Pons (tissue), 1 donor: ENCODE measurements around the gene DGKZ.

Experiments
- DNase-seq: peaks from one replicate; pipeline ENCODE4 v3.0.0-alpha.2; 2016; ENCODE audit warnings: low spot score

DGKZ gene

DNA sequence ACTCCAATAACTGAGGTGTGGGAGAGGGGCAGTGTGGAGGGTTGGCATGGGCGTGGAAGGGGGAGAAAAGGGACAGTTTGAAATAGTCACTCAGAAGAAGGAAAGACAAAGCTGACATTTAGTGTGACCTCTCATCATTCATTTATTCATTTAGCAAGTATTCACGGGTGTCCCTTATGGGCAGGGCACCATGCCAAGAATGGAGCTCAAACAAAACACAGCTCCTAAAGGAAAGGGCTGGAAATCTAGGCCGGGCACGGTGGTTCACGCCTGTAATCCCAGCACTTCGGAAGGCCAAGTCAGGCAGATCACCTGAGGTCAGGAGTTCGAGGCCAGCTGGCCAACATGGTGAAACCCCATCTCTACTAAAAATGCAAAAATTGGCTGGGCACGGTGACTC lies 19.4 kb upstream of the DGKZ start:
- no peak for DNase-seq

DNA sequence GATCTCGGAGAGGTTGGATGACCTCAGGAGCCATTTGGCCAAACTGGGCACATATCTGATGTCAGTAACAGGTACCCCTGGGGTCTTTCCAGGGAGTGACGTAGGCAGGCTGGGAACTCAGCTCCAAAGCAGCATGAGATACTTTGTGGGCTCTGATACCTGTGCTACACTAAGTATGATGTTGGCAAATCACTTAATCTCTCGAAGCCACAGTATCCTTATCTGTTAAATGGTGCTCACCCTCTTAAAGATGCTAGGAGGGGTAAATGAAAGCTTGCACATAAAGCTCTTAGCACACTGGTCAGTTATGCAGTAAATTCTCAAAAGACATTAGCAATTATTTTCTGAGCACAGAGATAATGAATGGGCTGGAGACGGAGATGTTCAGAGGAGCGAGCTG lies 17.1 kb upstream of the DGKZ start:
- no peak for DNase-seq

DNA sequence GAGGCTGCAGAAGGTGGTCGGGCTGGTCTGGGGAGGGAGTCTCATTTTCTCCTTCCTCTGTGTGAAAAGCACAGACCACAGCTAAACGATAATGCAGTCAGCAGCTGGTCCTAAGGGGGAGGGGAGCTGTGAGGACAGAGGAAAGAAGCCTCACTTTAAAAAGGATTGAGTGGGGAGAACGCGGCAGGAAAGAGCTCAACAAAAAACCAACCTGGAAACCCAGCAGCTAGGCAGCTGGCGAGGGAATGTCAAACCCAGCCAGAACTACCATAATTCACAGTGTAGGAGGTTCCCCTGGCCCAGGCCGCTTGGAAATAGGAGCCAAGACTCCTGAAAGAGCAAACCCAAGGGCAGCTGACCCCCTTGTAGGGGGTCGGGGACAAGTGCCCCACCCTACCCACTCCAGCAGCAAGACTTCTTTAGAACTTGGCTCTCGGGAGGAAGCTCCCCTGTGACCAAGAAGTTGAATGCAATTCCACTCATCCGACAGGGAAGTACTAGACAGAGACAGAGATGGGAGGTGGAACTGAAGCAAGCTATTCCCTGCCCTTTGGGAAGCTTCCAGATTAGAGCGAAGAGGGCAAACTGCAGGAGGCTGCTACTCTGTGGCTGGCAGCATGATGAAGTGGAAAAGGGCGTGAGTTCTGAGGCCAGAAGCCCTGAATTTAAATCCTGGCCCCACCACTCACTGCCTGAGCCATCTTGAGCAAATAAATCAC lies 16.5 kb upstream of the DGKZ start:
- DNase-seq = no peak

DNA sequence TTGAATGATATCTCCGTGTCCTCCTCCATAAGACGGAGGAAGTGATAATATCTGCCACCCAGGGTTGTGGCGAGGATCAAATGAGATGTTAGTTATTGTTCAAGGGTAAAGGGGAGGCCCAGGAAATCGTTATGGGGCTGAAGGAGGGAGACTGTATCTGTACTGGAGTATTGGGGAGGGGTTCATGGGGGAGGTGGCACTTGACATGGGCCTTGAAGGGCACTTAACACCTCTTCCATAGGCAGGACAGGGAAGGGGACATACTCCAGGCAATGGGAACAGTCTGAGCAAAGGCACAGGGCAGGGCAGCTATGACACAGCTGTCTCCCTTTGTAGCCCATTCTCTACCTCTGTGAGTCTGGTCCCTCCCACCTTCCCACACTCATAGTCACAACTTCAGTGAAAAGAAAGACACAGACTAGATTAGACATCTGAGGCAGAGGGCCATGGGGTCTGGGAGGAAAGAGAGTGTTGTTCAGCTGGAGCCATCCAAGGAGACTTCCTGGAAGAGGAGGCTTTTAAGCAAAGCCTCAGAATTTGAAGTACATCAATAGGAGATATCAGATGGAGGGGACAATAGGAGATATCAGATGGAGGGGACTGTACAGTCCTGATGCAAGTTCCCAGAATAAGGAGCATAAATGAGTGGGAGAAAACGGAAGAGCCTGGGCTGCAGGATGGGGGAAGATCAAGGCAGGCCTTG lies 15.8 kb upstream of the DGKZ start:
- no peak for DNase-seq

DNA sequence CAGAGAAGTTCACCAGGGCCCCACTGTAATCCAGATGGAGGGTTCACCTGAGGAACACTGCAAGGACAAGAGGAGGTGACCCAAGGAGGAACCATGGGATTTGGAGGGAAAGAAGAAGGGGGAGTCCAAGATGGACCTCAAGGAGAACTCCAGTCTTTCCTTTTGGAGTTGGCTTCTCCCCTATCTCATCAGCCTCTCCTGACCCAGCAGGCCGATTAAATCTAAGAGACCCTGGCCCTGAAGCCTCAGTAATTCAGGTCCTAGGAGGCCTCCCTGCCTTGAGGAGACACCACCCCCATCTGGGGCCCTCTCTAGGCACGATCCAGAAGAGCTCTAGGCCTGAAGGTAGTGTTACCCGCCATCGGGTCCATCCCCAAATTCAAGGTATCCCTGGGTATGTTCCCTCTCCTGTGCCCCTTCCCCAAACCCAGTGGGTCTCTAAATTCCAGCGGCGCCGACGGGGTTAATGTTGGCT lies 15.1 kb upstream of the DGKZ start:
- DNase-seq = no peak

DNA sequence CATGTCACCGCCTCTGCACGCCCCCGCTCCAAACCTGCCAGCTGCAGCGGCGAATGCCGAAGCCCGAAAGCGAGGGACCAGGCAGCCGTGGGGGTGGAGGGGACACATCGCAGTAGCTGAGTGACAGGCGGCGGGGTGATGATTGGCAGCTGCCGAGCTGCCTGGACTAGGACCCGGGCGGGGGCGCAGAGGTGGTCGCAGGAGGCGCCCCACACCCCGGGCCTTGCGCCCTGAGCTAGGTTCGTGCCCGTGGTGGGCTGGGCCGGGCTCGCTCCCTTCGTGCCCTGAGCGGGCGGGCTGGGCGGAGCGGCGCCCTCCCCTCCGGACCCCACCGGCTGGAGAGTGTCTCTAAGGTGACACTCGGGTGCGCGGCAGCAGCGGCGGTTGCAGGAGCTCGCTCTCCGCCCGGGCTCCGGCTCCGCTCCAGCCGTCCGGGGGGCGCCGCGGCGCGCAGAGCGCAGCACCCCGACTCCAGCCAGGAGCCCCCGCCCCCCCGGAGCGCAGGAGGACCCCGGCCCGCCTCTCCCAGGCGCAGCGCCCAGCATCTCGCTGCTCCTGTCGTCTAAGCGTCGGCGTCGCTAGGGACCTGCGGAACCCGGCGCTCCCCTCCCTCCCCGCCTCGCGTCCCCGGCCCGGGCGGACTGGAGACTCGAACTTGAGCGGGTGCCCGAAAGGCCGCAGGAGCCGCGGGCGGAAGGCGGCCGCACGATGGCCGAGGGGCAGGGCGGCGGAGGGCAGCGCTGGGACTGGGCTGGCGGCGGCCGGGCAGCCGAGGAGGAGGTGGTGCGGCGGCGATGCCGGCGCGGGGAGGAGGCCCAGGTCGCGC lies 14.5 kb upstream of the DGKZ start:
- no peak for DNase-seq

DNA sequence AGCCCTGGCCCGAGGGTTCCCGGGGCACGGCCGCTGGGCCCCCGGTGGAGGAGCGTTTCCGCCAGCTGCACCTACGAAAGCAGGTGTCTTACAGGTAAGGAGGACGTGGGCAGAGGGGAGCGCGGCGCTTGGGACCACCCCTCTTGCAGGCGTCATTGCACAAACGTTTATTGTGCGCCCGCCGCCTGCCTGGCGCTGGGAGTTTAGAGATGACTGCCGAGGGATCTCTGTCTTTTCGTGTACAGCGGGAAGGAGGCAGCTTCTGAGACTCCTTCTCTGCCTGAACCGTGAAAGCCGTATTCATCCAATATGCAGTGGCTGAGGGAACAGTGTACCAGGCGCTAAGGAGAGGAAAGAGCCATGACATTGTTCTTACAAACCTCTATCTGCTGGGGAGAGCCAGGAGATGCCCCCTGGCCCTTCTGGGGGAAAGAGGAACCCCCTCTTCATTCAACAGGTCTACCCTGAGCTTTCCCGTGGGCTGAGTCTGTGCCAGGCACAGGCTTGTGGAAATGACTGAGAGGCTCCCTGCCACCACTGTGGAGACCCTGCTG lies 13.8 kb upstream of the DGKZ start:
- no peak for DNase-seq

DNA sequence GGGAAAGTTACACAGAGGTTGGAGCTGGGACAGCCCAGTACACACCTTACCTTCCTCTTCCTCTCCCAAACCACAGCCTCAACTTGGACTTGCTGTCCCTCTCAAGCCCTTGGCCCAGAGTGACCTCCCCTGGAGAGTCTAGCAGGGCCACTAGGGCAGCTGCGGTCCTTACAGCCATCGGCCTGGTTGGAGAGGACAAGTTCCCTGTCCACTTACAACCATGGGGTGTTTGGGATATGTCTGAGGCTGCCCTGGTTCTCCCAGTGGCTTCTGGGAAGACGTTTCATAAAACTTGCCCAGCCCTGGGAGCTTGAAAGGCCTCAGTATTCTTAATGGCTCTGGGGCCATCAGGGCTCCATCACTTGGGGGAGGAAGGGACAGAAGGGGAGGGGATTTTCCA lies 13.1 kb upstream of the DGKZ start:
- DNase-seq = no peak

DNA sequence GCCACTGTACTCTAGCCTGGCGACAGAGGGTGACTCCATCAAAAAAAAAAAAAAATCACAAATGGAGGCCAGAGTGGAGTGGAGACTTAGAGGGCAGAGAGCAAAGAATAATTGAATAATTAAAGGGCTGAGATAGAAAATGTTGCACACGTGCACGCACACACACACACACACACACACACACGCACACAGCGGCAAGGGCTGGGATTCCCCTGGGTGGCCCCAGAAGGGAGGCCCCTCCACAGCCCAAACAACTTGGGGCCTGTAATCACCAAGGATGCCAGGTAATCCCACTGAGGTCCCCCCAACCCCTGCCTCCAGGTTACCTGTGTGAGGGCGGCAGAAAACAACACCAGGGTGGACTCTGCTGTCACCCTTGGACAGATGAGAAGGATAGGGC lies 12.0 kb upstream of the DGKZ start:
- no peak for DNase-seq

DNA sequence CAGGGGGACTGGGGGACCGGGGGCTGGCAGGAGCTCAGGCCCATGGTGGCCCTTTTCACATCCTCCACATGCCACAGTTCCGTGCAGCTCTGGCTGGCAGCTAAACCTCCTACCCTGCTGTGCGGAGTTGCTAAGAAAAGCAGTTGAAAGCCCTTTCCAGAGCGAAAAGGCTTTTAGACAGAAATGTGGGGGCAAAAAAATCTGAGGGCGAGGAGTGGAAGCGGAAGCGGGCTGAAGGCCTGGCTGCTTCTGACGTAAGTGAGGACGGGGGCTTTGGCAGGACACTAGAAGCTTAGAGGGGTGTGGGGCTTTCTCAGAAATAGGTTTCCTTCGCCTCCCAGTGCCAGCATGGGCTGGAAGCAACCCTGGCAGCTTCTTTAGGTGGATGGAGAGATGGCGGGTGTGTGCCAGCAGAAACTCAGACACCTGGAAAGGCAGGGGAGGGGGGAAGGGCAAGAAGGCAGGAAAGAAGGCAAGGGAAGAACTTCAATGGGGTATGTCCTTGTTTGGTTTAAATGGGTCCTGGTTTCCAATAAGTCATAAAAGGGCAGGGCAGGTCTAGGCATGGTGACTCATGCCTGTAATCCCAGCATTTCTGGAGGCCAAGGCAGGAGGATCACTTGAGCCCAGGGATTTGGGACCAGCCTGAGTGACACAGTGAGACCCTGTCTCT lies 11.2 kb upstream of the DGKZ start:
- no peak for DNase-seq

DNA sequence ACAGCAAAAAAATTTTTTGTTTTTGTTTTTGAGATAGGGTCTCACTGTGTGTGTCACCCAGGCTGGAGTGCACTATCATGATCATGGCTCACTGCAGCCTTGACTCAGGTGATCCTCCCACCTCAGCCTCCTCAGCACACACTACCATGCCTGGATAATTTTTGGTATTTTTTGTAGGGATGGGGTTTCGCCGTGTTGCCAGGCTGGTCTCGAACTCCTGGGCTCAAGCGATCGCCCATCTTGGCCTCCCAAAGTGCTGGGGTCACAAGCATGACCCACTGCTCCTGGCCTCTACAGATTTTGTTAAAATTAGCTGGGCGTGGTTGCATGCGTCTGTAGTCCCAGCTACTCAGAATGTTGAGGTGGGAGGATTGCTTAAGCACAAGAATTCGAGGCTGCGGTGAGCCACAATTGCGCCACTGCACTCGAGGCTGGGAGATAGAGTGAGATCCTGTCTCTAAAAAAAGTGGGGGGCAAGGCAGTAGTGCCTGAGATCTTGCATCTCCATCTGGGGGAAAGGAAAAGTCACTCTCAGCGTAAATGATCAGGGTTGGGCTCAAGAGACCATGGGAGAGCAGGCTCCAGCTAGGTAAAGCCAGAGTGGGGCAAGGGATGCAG lies 10.6 kb upstream of the DGKZ start:
- no peak for DNase-seq

DNA sequence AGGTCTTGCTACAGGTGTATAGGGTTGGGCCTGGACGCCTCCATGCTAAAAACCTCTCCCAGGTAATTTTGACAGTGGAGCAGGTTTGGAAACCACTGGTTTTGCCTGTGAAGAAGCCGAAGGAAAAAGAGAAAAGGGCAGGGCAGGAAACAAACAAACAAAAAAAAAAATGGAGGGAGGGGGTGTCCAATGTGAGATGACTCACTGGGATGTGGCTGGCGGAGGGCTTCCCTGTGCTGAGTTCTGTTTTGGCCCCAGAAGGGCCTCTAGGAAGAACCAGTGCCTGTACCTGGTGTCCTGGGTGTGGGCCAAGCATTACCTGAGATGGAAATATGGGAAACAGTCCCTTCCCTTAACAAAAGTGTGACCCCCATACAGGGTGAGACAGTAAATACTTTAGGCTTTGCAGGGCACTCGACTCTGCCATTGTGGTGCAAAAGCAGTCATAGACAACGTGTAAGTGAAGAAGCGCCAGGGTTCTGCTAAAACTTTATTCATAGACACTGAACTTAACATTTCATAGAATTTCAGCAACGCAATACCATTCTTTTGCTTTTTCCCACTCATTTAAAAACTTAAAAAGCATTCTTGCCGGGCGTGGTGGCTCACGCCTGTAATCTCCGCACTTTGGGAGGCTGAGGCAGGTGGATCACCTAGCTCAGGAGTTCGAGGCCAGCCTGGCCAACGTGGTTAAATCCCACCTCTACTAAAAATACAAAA lies 9.5 kb upstream of the DGKZ start:
- no peak for DNase-seq

DNA sequence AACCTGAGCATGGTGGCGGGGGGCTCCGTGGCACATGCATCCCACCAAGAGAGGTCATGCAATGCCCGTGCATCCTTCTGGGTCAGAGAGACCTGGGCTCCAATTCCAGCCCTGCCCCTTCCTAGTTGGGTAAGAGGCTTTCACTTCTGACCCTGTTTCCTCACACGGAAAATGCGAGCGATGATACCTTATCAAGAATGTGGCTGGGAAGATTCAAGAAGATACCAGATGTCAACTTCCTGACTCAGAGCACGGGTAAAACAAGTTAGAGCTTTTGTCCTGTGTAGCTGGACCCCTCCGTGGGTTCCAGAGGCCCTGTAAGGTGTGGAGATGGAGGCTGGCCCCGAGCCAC lies 8.7 kb upstream of the DGKZ start:
- no peak for DNase-seq

DNA sequence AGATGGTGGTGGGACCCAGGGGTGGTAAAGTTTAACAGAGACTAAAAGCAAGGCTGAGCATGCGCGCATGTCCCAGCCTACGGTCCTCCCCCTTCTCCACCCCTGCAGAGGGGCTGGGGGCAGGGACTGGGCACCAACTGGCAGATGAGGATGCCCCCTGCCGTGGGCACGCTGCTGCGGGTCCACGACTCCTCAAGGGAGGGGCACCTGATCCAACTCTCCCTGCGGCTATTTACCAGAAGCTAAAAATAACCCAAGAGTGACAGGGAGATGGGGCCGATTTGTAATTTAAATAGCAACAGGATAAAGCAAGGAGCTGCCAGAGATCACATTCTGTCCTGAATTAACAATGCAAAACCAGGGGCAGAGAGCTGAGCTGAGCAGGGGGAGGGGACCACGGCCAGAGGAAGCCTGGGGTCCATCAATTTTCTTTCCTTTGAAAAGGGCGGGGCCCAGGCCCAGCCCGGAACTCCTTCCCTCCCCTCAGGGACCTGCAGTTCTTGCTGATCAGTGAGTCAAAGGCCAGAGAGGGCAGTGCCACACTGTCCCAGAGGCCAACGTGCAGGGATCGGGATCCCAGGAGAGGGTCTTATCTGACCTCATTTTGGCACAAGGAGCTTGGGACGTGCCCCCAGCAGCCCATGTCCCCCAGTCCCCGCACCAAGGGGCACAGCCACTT lies 8.1 kb upstream of the DGKZ start:
- DNase-seq = no peak

DNA sequence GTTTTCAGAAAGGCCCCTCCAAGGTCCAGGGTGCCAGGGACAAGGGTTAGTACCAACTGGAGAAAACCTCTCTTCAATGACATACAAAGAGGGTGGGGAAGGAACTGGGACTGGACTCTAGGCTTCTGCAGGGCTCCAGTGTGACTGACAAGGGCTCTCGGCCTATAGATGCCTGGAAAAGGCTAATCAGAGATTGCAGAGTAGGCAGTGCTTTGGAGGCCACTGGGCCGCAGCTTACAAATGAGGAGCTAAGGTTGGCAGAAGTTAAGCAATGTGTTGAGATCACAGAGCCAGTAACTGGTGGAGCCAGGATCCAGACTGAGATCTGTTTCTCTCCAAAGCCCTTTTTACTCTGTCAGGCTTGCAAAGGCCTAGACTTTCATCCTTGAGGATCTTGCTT lies 7.4 kb upstream of the DGKZ start:
- no peak for DNase-seq

DNA sequence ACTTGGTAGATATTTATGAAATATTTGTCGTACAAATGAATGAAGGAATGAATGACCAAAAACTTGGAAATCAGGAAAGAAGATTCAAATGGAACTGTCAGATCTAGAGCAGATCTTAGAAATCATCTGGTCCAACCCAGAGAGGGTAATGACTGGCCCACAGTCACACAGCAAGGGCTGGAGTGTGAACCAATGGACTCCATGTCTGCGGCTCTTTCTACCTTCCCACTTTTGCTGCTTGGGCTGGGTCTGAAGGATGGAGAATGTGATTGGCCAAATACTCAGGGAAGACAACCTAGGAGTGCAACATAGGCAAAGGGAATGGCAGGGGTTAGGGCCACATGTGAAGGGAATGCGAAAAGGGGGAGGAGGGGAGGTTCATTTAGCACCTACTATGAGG lies 5.8 kb upstream of the DGKZ start:
- no peak for DNase-seq

DNA sequence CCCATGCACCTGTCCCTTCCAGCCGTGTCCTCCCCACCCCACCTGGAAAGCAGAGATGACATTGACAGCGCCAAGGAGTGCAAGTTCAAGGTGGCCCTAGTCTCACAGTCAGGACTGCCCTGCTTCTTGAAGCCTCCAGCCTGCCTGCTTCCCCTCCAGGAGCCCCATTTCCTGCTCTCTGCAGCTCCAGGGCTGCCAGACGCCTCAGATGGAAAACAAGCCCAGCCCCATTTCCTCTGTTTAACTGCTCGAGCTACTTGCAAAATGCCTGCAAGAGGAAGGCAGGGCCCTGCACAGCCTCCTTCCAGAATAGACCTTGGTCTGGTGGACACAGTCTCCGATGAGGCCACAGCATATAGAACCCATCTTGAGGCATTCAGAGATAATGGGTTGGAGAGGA lies 5.0 kb upstream of the DGKZ start:
- no peak for DNase-seq

DNA sequence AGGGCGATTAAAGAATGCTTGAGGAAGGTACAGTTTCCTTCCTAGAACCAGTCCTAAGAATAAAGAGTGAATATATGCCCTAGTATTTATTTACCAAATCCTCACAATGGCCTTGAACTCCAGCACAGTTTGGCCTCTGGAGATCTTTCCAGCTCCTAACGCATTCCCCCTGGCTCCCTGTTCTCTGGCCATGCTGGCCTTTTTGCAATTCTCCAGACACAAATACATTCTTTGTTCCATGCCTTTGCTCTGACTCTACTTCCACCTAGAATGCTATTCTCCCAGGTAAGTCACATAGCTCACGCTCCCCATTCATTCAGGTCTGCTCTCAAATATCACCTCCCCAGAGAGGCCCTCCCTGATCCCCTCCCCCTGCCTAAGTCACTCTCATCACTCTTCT lies 3.7 kb upstream of the DGKZ start:
- DNase-seq = no peak

DNA sequence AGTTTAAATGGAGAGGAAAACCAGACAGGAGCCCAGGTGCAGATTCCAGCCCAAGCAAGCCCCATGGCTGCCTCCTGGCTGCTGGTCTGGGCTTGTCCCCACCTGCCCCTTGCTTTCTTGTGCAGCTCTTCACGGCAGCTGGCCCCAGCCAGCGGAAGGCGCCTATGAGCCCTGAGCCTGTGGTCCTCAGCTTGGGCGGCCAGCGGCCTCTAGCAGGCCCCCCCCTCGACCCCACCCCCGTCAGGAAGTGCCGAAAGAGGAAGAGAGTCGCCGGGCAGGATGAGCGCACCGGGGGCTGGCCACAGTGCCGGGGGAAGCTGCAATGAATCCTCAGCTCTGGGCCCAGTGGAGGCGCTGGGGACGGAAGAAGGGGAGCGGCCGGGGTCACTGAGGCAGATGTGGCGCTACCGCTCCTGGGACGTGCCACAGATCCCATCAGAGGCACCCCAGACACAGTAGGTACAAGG lies 2.1 kb upstream of the DGKZ start:
- no peak for DNase-seq

DNA sequence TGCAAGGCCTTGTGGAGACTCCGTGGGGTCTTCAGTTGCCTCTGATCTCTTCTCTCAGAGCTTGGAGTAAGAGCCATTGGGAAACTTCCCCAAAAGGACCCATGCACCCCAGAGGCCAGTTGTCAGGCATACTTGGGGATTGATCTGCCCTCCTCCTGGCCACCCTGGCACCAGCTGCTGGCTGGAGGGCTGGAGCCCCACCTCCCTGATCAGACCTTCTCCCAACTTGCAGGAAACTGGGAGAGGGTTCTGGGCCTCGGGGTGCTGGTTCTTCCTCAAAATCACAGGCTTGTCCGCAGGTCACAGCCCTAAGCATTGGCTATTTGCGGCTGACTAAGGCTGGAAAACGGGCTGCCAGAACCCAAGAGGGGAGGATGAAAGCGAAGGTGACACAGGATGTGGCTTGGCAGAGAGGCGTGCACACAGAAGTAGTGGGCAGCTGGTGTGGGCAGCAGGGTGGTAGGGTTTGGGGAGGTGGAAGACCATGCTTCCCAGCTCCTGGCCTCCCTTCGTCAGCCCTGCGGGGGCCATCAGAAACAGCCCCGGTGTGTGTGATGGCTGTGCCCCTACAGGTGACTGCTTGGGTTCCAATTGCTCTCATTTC lies 1.3 kb upstream of the DGKZ start:
- no peak for DNase-seq
